GM18505 (cell line): ENCODE results near the gene MMAB.
"Not testable (repeated sequence)": the region's sequence is repeated elsewhere in the genome, so short reads cannot be mapped to it uniquely, and the experiment has no call there.

Experiments used
- ATAC-seq: cut with Tn5 transposase; IDR thresholded peaks from one replicate; pipeline ENCODE4 v1.9.1; 2021; ENCODE audit not compliant: unreplicated experiment
- POLR2A ChIP-seq: IDR thresholded peaks from 4 replicates; pipeline ENCODE4 v1.6.1; 2011; ENCODE audit warnings: borderline replicate concordance; ENCODE audit not compliant: insufficient read depth, insufficient read length; ENCODE audit errors: extremely low read depth

Gene MMAB

GRCh38 chr12:109609342-109609741 lies 36.0 kb upstream of the MMAB start:
- no peak for TF ChIP-seq POLR2A
- ATAC-seq, result no peak

GRCh38 chr12:109608793-109609192 lies 35.5 kb upstream of the MMAB start:
- ATAC-seq, result no peak
- no peak for TF ChIP-seq POLR2A

GRCh38 chr12:109608270-109608669 lies 35.0 kb upstream of the MMAB start:
- TF ChIP-seq POLR2A, result no peak
- no peak for ATAC-seq

- no peak for TF ChIP-seq POLR2A
- ATAC-seq, result no peak
These were observed 34.3 kb upstream of the MMAB start for GRCh38 chr12:109607618-109608017.

GRCh38 chr12:109606320-109607028 lies 33.2 kb upstream of the MMAB start:
- no peak for TF ChIP-seq POLR2A
- no peak for ATAC-seq

GRCh38 chr12:109605599-109606228 lies 32.4 kb upstream of the MMAB start:
- ATAC-seq, result no peak
- no peak for TF ChIP-seq POLR2A

GRCh38 chr12:109605016-109605415 lies 31.7 kb upstream of the MMAB start:
- no peak for TF ChIP-seq POLR2A
- ATAC-seq, result no peak

- no peak for TF ChIP-seq POLR2A
- no peak for ATAC-seq
These were observed 30.9 kb upstream of the MMAB start for GRCh38 chr12:109604132-109604585.

- not testable (repeated sequence) for ATAC-seq
These were observed 28.8 kb upstream of the MMAB start for GRCh38 chr12:109602132-109602531.

- no peak for ATAC-seq
- no peak for TF ChIP-seq POLR2A
These were observed 28.3 kb upstream of the MMAB start for GRCh38 chr12:109601557-109601956.

GRCh38 chr12:109600995-109601394 lies 27.7 kb upstream of the MMAB start:
- no peak for ATAC-seq
- no peak for TF ChIP-seq POLR2A

GRCh38 chr12:109600481-109600880 lies 27.2 kb upstream of the MMAB start:
- no peak for ATAC-seq

GRCh38 chr12:109599087-109599486 lies 25.8 kb upstream of the MMAB start:
- TF ChIP-seq POLR2A, result no peak
- no peak for ATAC-seq

More at GRCh38 chr12:109600481-109600880, 27.2 kb upstream of the MMAB start:
- TF ChIP-seq POLR2A, result no peak

GRCh38 chr12:109598428-109598854 lies 25.1 kb upstream of the MMAB start:
- no peak for ATAC-seq

More at GRCh38 chr12:109598428-109598854, 25.1 kb upstream of the MMAB start:
- TF ChIP-seq POLR2A, result no peak
